Mammary epithelial cell (primary cell): ENCODE data around the gene DNAJB9.
"Not testable (repeated sequence)": the region's sequence is repeated elsewhere in the genome, so short reads cannot be mapped to it uniquely, and the experiment has no call there.

Experiments
- EZH2 ChIP-seq: IDR thresholded peaks from 2 replicates; pipeline ENCODE4 v1.6.1; 2012; ENCODE audit warnings: low read length, inconsistent platforms, borderline replicate concordance
- TF ChIP-seq, protein P1 (sequence below), 2 donors: IDR thresholded peaks in 1 of 2; conservative IDR thresholded peaks in 1 of 2; 2 replicates each; pipeline ENCODE4 v1.5.1; 2011 to 2012; ENCODE audit warnings: inconsistent platforms in 2 of 2, low read length in 2 of 2, mild to moderate bottlenecking in 2 of 2, control low read depth in 1 of 2, low read depth in 1 of 2; ENCODE audit not compliant: insufficient read depth in 1 of 2; ENCODE audit errors: extremely low read depth in 1 of 2

DNA sequence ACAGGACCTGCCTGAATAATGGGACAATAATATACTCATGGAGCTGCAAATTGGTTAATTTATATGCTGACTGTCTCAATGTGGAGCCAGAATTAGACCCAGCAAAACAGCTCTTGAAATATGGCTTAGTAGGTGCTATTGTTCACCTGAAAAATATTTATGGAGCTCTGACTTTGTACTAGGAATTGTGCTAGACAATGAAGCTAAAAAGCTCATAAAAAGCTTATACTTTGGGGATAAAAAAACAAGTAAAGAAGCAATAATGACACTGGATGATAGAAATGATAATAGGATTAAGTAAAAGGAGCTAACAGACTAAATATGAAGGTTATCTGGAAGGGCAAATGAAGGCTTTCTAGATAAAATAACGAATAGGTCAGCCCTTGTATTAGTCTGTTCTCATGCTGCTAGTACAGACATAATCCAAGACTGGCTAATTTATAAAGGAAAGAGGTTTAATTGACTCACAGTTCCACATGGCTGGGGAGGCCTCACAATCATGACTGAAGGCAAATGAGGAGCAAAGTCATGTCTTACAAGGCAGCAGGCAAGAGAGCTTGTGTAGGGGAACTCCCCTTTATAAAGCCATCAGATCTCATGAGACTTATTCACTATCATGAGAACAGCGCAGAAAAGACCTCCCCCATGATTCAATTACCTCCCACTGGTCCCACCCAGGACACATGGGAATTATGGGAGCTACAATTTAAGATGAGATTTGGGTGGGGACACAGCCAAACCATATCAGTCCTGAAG, 21.4 kb upstream of the DNAJB9 start:
- TF ChIP-seq, protein P1, sequence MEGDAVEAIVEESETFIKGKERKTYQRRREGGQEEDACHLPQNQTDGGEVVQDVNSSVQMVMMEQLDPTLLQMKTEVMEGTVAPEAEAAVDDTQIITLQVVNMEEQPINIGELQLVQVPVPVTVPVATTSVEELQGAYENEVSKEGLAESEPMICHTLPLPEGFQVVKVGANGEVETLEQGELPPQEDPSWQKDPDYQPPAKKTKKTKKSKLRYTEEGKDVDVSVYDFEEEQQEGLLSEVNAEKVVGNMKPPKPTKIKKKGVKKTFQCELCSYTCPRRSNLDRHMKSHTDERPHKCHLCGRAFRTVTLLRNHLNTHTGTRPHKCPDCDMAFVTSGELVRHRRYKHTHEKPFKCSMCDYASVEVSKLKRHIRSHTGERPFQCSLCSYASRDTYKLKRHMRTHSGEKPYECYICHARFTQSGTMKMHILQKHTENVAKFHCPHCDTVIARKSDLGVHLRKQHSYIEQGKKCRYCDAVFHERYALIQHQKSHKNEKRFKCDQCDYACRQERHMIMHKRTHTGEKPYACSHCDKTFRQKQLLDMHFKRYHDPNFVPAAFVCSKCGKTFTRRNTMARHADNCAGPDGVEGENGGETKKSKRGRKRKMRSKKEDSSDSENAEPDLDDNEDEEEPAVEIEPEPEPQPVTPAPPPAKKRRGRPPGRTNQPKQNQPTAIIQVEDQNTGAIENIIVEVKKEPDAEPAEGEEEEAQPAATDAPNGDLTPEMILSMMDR (conservative IDR thresholded peaks at IDR 0.05 in 1 of 2, IDR thresholded peaks at IDR 0.05 in 1 of 2; ENCODE audit: extremely low read depth in 1 of 2, insufficient read depth in 1 of 2, low read depth in 1 of 2, low read length in 2 of 2), result not testable (repeated sequence)
- TF ChIP-seq EZH2, result not testable (repeated sequence)
